IPS-18c (cell line): ENCODE measurements around the gene MSLN.
A peak's percentile ranks its signal among the peaks of the same experiment; 100 is the strongest.

Experiments used
- H3K4me3 ChIP-seq: 2 replicates; pipeline ENCODE4 v1.7.0; 2013; ENCODE audit warnings: low read depth, mild to moderate bottlenecking, low read length, moderate library complexity; ENCODE audit not compliant: insufficient read depth
- H3K9me3 ChIP-seq: one replicate; pipeline ENCODE4 v1.6.1; 2013; ENCODE audit warnings: mild to moderate bottlenecking, low read length, moderate library complexity; ENCODE audit not compliant: control insufficient read depth, insufficient read depth

The MSLN gene

GRCh38 chr16:802461-802860 lies 41.9 kb downstream of the MSLN start:
- Histone ChIP-seq H3K4me3 (no peak overlapping the region), H3K9me3 (no peaks in the 10 kb centered on the region)

GRCh38 chr16:802914-803753 lies 42.6 kb downstream of the MSLN start:
- H3K4me3 ChIP-seq, result no peak overlapping the region
- no peaks in the 10 kb centered on the region for H3K9me3 ChIP-seq

- Histone ChIP-seq H3K4me3 (no peak overlapping the region), H3K9me3 (no peaks in the 10 kb centered on the region)
Measured at GRCh38 chr16:803754-804080, 43.2 kb downstream of the MSLN start.

GRCh38 chr16:804193-805048 lies 43.9 kb downstream of the MSLN start:
- H3K9me3 ChIP-seq, result no peaks in the 10 kb centered on the region
- H3K4me3 ChIP-seq, result no peak overlapping the region

- H3K4me3 ChIP-seq, result no peak overlapping the region
- no peaks in the 10 kb centered on the region for H3K9me3 ChIP-seq
Measured at GRCh38 chr16:805474-805873, 44.9 kb downstream of the MSLN start.

GRCh38 chr16:807347-808084 lies 47.0 kb downstream of the MSLN start:
- H3K9me3 ChIP-seq, result no peaks in the 10 kb centered on the region
- peak overlapping the region; percentile 77 for H3K4me3 ChIP-seq

- Histone ChIP-seq H3K9me3 (no peaks in the 10 kb centered on the region), H3K4me3 (peak overlapping the region; percentile 77)
Measured at GRCh38 chr16:808085-808386, 47.5 kb downstream of the MSLN start.

- Histone ChIP-seq H3K4me3 (peak overlapping the region; percentile 47), H3K9me3 (no peaks in the 10 kb centered on the region)
Measured at GRCh38 chr16:813204-813915, 52.8 kb downstream of the MSLN start.

- Histone ChIP-seq H3K9me3 (no peaks in the 10 kb centered on the region), H3K4me3 (no peak overlapping the region)
Measured at GRCh38 chr16:813916-814412, 53.4 kb downstream of the MSLN start.

GRCh38 chr16:814974-815373 lies 54.4 kb downstream of the MSLN start:
- no peak overlapping the region for H3K4me3 ChIP-seq
- no peaks in the 10 kb centered on the region for H3K9me3 ChIP-seq

- no peaks in the 10 kb centered on the region for H3K9me3 ChIP-seq
- no peak overlapping the region for H3K4me3 ChIP-seq
Measured at GRCh38 chr16:815861-816260, 55.3 kb downstream of the MSLN start.

GRCh38 chr16:817001-817906 lies 56.7 kb downstream of the MSLN start:
- H3K9me3 ChIP-seq, result no peaks in the 10 kb centered on the region
- no peak overlapping the region for H3K4me3 ChIP-seq

GRCh38 chr16:818132-818531 lies 57.6 kb downstream of the MSLN start:
- Histone ChIP-seq H3K9me3 (no peaks in the 10 kb centered on the region), H3K4me3 (no peak overlapping the region)
